Panc1 (cell line): ENCODE measurements around the gene SGMS1. TPM values are rescaled to one million over a fixed set of nuclear protein-coding genes. Genes with fewer than 3 reads are reported as not detected.

Experiments used
- ATAC-seq: fragments of 200-7000 bp; cut with Tn5 transposase; 2 replicates; pipeline ENCODE4 v1.9.1; 2020; ENCODE audit warnings: mild to moderate bottlenecking, moderate library complexity
- BruUV-seq: library from RNA; stranded (reverse); fragments of 400-500 nt; replicated peaks from 2 replicates; lab custom pipeline; 2021; lab: Mats Ljungman, UMichigan
- CTCF ChIA-PET: fragments of 300-600 bp; sonication (Branson Sonifier 250); formaldehyde crosslinking; loops from one replicate; lab custom pipeline; 2022; ENCODE audit warnings: antibody characterized with exemption; lab: Charles Lee
- POLR2A ChIA-PET: fragments of 300-600 bp; sonication (Branson Sonifier 250); formaldehyde crosslinking; loops from one replicate; lab custom pipeline; 2022; ENCODE audit warnings: antibody characterized with exemption; lab: Charles Lee
- DNase-seq: peaks from one replicate; pipeline ENCODE4 v3.0.0-alpha.2; 2010; ENCODE audit warnings: low read depth, low spot score
- H3K27ac ChIP-seq: 2 replicates; pipeline ENCODE4 v1.5.1; 2011; ENCODE audit warnings: mild to moderate bottlenecking, low read length, inconsistent platforms
- H3K27me3 ChIP-seq: fragments of 200-500 bp; sonication (Bioruptor generic); 2 replicates; pipeline ENCODE4 v1.6.0; 2014; ENCODE audit warnings: low read length, inconsistent platforms; ENCODE audit not compliant: control insufficient read depth, insufficient read depth
- H3K36me3 ChIP-seq: fragments of 200-500 bp; sonication (Bioruptor generic); 2 replicates; pipeline ENCODE4 v1.5.1; 2014; ENCODE audit warnings: inconsistent platforms, mild to moderate bottlenecking, low read length, moderate library complexity; ENCODE audit not compliant: control insufficient read depth, insufficient read depth
- H3K4me1 ChIP-seq: 2 replicates; pipeline ENCODE4 v1.5.1; 2011; ENCODE audit warnings: inconsistent platforms, mild to moderate bottlenecking, low read length, moderate library complexity; ENCODE audit not compliant: control insufficient read depth, insufficient read depth
- H3K4me3 ChIP-seq, 2 experiments: 2 replicates each; pipeline ENCODE4 v1.5.1; 2011 to 2012; ENCODE audit warnings: low read depth in 2 of 2, low read length in 2 of 2, mild to moderate bottlenecking in 2 of 2, inconsistent platforms in 1 of 2, moderate library complexity in 1 of 2
- H3K9me3 ChIP-seq: fragments of 200-500 bp; sonication (Bioruptor generic); 2 replicates; pipeline ENCODE4 v1.5.1; 2014; ENCODE audit warnings: low read depth, mild to moderate bottlenecking, inconsistent platforms, low read length, moderate library complexity; ENCODE audit not compliant: control insufficient read depth, insufficient read depth
- REST ChIP-seq, 2 experiments: IDR thresholded peaks; 2 replicates each; pipeline ENCODE4 v1.6.1; 2011 to 2012; ENCODE audit warnings: low read depth in 2 of 2, control low read depth in 1 of 2, low read length in 1 of 2, mild to moderate bottlenecking in 1 of 2, moderate library complexity in 1 of 2; ENCODE audit not compliant: insufficient read depth in 1 of 2
- SIN3A ChIP-seq: IDR thresholded peaks from 2 replicates; pipeline ENCODE4 v1.6.1; 2012; ENCODE audit warnings: low read depth, mild to moderate bottlenecking, low read length, moderate library complexity, borderline replicate concordance; ENCODE audit not compliant: insufficient read depth
- TCF7L2 ChIP-seq: IDR thresholded peaks from 2 replicates; pipeline ENCODE4 v1.6.1; 2011; ENCODE audit warnings: mild to moderate bottlenecking, low read depth, low read length, inconsistent platforms
- in situ Hi-C: cut with HindIII; loops from 2 replicates; pipeline ENCODE4 v1.10.0; 2016; ENCODE audit warnings: low sequenced_read_pairs, low pct_unique_long_range_greater_than_20kb
- intact Hi-C: fragments of 100-400 bp; cut with micrococcal nuclease; formaldehyde crosslinking; loops from one replicate; pipeline ENCODE4 v1.10.0; 2022; ENCODE audit not compliant: unreplicated experiment
- total RNA-seq: library from RNA; stranded (reverse); gene quantifications from one replicate; pipeline ENCODE4 v1.2.1, GENCODE V29; 2021; ENCODE audit not compliant: unreplicated experiment
- TF ChIP-seq, protein P1 (sequence below): fragments of 450-650 bp; IDR thresholded peaks from 2 replicates; pipeline ENCODE4 v1.5.1; 2017; ENCODE audit warnings: mild to moderate bottlenecking

SGMS1 gene
- total RNA-seq, 1 experiment from 2014 or later, result 22.0 TPM

DNA sequence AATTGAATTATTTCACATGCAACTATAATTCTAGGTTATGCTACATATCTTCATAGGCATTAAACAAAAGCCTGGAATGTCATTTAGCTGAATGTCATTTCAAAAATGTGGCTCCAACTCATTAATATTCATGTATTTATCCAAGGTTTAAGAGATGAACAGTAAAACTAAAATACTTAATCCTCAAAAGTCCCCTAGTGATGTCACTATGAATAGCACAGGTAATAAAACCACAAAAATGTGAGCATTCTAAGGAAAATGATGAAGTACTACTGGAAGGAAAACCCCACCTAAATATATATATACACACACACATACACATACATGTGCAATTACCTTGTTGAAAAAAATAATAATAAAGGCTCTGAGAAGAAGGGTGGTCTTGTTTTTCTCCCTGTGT lies 218.0 kb downstream of the SGMS1 start:
- BruUV-seq, result no TSS peak
- intact Hi-C loops (no loop called here), in situ Hi-C loops (no loop called here)
- H3K4me1 ChIP-seq, result no peaks in the 10 kb centered on the region
- ATAC-seq (no peak), DNase-seq (no peak)
- H3K27ac ChIP-seq, result no peak overlapping the region
- no peak for TF ChIP-seq REST (IDR thresholded peaks at IDR 0.05; ENCODE audit: insufficient read depth in 1 of 2, low read depth in 2 of 2, low read length in 1 of 2)
- no peak for TF ChIP-seq TCF7L2
- TF ChIP-seq SIN3A, result no peak
- H3K4me3 ChIP-seq, result no peak overlapping the region
- H3K9me3 ChIP-seq, result no peaks in the 10 kb centered on the region
- ChIA-PET POLR2A (no interaction called here), CTCF (no interaction called here)
- no peaks in the 10 kb centered on the region for H3K36me3 ChIP-seq
- H3K27me3 ChIP-seq, result no peaks in the 10 kb centered on the region

DNA sequence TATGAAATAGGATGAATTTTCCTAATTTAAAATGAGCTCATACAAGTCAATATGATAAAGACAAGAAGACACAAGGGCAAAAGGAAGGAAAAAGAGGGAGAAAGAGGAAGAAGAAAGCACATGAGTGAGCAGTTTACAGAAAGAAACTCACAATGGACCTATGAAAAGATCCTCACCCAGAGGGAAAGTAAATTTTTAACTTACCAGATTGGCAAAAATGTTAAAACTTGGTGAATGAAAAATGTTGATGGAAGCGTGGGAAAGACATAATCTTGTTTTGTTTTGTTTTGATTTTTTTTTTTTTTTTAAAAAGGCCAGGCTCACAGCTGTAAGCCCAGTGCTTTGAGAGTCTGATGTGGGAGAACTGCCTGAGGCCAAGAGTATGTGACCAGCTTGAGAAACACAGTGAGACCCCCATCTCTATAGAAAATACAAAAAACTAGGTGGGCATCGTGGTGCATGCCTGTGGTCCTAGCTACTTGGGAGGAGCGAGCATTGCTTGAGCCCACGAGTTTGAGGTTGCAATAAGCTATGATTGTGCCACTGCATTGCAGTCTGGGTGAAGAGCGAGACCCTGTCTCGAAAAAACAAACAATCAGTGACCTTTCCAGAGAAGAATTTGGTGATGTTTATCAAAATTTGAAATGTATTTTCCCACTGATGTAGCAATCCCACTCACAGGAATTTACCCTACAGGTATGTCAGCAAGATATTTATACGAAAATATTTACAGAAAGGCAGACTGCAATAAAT lies 219.6 kb downstream of the SGMS1 start:
- intact Hi-C loops (no loop called here), in situ Hi-C loops (no loop called here)
- ChIA-PET POLR2A (interaction anchor here (0.6 kb wide), 2 partner anchors 10 to 86 kb away, joined by 3 to 7 read pairs; no protein-coding TSS in a partner anchor), CTCF (no interaction called here)
- no peaks in the 10 kb centered on the region for H3K36me3 ChIP-seq
- ATAC-seq, result no peak
- no peak for DNase-seq
- H3K4me1 ChIP-seq, result no peaks in the 10 kb centered on the region
- TF ChIP-seq TCF7L2, result no peak
- TF ChIP-seq, protein P1, sequence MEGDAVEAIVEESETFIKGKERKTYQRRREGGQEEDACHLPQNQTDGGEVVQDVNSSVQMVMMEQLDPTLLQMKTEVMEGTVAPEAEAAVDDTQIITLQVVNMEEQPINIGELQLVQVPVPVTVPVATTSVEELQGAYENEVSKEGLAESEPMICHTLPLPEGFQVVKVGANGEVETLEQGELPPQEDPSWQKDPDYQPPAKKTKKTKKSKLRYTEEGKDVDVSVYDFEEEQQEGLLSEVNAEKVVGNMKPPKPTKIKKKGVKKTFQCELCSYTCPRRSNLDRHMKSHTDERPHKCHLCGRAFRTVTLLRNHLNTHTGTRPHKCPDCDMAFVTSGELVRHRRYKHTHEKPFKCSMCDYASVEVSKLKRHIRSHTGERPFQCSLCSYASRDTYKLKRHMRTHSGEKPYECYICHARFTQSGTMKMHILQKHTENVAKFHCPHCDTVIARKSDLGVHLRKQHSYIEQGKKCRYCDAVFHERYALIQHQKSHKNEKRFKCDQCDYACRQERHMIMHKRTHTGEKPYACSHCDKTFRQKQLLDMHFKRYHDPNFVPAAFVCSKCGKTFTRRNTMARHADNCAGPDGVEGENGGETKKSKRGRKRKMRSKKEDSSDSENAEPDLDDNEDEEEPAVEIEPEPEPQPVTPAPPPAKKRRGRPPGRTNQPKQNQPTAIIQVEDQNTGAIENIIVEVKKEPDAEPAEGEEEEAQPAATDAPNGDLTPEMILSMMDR, result no peak
- no peak for TF ChIP-seq REST (IDR thresholded peaks at IDR 0.05; ENCODE audit: insufficient read depth in 1 of 2, low read depth in 2 of 2, low read length in 1 of 2)
- no TSS peak for BruUV-seq
- no peak overlapping the region for H3K27ac ChIP-seq
- H3K9me3 ChIP-seq, result no peaks in the 10 kb centered on the region
- H3K4me3 ChIP-seq, result no peak overlapping the region
- no peaks in the 10 kb centered on the region for H3K27me3 ChIP-seq
